ENCODE measurements around the gene CCDC191.
A peak's percentile ranks its signal among the peaks of the same experiment; 100 is the strongest.

CCDC191 gene

GRCh38 chr3:113952921-113953320 lies 103.4 kb downstream of the CCDC191 start:
- no peak for DNase-seq

GRCh38 chr3:113948015-113948917 lies 108.1 kb downstream of the CCDC191 start:
- DNase-seq: peak in 1 of 2 experiments; percentile 21

- peak; percentile 25 to 66 for DNase-seq
Measured at GRCh38 chr3:113947372-113948014, 108.8 kb downstream of the CCDC191 start, which contains the start of gene ZDHHC23. TSS of gene ZDHHC23 (plus strand) at chr3:113948013. CDS start at chr3:113948803, 790 bp downstream.

- DNase-seq: no peak
Measured at GRCh38 chr3:113946831-113947230, 109.5 kb downstream of the CCDC191 start.

- DNase-seq: no peak
Measured at GRCh38 chr3:113927556-113927955, 128.8 kb downstream of the CCDC191 start.

GRCh38 chr3:113914646-113915045 lies 141.7 kb downstream of the CCDC191 start:
- no peak for DNase-seq
